HG02970 (cell line): ENCODE results near the gene WHRN.

Experiments
- ATAC-seq: cut with Tn5 transposase; IDR thresholded peaks from one replicate; pipeline ENCODE4 v1.9.1; 2021; ENCODE audit warnings: mild to moderate bottlenecking, moderate library complexity, moderate number of reproducible peaks; ENCODE audit not compliant: unreplicated experiment, low FRiP score

Gene WHRN

DNA sequence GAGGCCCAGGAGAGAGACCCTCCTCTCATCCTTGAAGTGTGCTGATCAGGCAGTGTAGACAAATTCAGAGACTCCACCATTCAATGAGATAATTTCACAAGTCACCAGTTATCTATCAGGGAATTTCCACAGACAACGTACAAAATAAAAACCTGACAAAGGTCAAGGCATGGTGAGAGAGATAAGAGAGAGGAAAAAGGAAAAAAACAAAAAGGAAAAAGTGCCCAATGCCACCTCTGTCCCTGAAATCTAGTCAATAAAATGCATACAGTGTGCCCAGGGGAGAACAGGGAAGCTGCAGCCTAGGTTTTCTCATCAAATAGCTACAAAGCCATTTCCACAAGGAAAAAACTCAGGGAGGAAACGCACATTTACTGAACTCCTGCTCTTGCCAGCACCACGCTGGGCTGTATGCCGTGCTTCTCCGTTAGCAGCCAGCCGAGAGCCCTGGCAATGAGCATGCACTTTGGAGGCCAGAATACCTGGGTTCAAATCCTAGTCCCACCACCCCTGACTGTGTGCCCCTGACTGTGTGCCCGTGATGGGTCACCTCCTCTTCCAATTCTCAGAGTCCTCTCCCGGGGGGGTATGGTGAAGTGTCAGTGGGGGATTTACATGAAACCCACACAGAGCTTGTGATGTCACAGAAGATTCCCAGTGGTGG lies 11.6 kb downstream of the WHRN start:
- ATAC-seq = no peak

DNA sequence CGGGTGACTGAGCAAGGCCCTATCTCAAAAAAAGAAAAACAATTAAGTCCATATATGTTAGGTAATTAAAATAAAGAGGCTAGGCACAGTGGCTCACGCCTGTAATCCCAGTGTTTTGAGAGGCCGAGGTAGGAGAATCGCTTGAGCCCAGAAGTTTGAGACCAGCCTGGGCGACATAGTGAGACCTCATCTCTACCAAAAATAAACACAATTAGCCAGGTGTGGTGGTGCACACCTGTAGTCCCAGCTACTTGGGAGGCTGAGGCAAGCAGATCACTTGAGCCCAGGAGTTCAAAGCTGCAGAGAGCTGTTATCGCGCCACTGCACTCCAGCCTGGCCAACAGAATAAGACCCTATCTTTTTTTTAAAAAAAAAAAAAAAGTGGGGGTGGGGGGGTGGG lies 12.3 kb downstream of the WHRN start:
- ATAC-seq = no peak

DNA sequence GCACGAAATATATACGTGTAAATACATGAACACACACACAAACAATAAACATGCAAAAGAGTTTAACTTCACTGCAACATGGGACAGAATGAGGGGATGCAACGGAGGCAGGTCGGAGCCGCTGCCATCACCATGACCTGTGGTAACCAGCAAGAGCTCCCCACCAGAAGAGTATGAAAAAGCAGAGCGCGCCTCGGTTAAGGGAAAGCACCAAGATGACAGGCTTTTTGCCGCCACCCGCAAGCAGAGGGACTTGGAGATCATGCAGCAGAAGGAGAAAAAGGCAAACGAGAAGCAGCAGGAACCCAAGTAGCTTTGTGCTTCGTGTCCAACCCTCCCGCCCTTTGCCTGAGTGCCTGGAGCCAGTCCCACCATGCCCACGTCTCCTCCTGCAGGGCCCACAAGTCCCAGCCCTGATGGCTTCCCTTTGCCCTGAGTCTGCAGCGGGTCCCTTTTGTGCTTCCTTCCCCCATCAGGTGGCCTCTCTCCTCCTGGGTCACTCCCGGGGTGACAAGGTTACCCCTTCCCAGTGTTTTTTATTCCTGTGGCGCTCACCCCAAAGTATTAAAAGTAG lies 13.8 kb downstream of the WHRN start:
- ATAC-seq = no peak

DNA sequence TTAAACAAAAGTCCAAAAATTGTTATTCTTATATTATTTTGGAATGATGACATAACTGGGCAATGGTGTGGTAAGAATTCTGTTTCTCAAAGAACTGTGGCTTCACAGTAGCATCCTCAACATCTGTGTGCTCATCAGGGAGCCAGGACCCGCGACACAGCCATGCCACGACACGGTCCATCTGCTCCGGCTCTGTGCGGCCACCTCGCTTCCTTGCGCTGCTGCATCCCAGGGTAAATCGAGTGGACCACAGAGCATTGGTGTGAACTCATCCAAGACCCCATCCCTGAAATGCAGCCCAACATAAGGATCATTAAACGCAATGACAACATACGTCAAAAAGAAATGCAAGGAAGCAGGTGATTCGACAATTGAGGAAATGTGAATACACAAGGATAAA lies 15.3 kb downstream of the WHRN start:
- ATAC-seq = no peak

DNA sequence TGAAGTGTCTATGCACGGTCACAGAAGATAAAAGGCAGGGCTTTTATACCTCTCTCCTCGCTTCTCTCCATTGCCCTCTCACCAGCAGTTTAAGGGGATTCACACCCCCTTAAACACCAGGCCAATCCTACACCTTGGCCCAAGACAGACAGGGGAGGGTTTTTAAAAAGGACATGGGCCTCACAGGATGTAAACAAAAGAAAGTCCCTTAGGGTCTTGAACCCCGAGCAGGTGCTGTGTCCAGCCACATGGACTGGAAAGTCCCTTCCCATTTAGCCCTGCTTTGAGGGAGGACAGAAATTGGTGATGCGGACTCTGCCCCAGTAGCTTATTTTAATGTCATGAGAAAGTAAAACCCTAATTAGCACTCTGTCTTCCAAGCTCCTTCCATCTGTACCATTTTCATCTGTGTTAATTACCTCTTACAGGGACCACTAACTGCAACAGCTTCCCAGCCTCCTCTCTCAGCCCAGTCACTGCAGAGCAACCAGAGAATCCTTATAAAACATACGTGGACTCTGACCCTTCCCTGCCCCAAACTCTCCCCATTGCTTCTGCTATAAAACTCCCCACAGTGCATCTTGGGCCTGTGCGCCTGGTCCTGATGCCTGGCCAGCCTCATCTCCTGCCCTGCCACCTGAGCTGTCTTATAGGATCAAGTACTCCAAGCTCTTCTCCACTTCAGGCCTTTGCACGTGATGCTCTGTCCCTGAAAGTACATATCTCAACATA lies 16.7 kb downstream of the WHRN start:
- no peak for ATAC-seq

DNA sequence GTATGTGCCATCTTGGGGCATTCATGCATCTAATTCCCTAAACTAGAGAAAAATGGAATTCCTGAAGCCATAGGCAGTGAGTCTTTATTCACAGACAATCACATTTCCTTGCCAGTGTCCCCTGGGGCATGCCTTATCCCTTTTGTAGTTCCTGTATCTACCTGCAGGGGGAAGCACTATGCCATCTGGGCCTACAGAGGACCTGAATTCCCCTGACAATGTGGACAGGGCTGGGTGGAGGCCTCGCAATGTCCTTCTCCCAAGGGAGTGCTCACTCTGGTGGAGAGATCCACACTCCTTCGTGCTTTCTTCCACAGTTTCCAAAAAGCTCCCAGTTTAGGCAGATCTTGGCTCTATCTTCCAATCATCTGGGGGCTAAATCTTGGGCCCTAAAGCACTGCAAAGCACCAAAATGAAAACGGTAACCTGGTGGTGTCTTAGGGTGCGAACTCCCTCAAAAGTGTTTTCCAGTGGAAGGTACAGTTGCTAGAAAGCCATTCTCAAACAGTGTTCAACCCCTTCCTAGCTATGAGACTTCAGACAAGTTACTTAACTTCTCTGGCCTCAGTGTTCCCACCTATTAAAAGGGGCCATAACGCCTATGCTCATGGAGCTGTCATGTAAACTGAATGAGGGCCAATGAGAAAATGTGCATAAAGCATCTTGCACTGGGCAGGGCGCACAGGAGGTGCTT lies 17.5 kb downstream of the WHRN start:
- ATAC-seq = peak; percentile 70

DNA sequence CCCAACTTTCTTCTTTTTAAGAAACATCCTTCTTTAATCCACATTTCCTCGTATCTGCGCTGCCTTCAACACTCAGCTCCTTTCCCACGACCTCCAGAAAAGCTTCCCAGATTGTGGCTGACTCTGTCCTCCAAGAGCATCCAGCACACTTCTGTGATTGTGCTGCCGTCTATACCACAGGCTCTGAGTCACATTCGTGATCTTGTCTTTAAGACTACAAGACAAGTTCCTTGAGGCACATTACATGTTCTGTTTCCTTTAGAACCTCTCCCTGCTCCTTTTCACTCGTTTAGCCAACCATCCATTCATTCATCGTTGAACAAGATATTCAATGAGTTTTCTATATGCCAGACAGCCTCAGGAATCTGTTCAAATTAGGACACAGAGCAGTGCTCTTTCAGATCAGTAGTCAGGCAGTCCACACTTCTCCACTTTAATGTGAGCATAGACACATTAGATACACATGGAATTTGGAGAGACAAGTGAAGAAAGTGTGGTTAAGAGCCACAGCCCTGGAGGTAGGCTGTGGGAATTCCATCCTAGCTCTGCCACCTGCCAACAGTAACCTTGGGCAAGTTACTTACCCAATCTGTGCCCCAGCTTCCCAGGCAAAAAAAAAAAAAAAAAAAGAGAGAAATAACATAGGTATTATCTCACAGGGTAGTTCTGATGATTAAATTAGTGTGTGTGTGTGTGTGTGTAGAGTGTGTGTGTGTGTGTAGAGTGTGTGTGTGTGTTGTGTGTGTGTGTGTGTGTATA lies 18.9 kb downstream of the WHRN start:
- ATAC-seq = no peak

DNA sequence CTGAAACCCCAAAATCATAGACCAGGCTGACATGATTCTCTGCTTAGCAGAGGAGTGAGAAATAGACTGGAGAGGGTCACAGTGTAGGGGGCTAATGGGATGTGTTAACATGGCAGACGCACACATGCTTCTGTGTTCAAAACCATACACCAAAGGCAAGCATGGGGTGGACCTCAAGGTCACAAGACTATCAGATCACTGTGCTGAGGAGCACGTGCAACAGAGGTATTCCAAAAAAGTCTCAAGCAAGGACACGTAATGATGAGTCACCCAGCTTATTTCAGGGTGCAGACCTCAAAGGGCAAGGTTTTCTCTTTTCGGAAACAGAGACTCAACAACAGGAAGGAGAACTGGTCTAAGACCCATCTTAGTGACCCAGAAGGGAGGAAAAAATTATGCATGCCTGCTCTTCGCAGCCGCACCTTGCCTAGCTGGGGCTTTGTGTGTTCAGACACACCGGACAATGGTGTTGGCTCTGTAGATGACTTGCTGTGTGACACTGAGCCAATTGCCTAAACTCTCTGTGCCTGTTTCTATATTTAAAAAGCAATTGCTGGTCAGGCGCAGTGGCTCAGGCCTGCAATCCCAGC lies 20.3 kb downstream of the WHRN start:
- no peak for ATAC-seq

DNA sequence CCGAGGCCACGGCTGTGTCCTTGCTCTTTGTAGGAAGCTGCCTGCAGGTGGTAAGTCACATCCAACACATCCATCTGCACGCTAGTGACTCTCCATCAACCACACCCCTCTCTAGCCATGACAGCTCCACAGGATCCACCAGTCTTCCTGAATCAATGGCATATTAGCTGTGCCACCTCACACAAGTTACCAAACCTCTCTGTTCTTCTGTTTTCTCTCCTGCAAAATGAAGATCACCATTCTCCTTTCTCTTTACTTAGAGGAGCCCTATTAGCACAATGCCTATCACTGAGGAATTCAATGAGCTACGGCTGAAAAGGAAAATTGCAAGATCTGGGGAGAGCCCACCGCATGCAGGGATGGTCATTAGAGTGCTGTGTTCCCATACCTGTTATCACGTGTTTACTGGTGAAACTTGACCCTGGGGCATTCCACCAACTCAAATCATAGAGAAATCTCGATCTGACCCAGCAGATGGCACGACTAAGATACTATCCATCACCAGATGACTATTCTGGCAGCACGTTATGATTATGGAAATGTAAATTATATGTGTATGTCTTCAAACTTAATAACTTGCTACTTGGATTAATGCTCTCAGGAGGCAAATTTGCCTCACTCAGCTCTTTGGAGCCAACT lies 20.9 kb downstream of the WHRN start:
- ATAC-seq = no peak

DNA sequence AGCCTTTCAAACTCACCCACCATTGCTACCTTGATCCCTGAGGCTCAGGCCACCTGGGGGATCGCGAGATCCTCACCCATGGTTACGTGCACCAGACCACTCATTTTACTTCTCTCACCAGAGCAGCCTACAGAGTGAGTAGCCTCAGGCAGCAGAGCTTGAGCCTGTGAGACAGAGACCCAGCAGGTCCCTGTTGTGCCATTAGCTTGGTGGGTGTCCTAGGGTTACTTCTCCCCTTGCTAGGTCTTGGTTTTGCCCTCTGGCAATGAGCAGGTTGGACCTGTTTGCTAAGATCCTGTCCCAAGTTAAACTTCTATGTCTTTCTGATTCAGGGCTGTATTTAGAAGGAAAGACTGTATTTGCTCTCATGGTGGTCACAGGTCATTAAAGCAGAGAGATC lies 21.8 kb downstream of the WHRN start:
- ATAC-seq = no peak

DNA sequence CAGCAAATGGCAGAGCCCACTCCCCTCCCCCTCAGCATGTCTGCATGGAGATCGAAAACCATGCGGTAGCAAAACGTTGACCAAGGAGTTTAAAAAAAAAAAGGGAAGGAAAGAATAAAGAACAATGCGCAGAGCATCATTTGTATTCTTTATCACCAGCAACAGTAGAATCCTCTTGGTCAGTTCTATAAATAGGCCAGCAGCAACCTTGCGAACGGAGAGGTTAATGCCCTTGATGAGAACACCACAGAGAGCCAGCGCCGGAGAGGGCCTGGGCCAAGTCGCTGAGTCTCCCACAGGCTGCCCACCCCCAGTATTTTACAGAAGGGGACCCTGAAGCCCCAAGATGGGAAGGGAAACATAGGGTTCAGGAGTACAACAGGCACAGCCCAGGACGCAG lies 22.7 kb downstream of the WHRN start:
- no peak for ATAC-seq

DNA sequence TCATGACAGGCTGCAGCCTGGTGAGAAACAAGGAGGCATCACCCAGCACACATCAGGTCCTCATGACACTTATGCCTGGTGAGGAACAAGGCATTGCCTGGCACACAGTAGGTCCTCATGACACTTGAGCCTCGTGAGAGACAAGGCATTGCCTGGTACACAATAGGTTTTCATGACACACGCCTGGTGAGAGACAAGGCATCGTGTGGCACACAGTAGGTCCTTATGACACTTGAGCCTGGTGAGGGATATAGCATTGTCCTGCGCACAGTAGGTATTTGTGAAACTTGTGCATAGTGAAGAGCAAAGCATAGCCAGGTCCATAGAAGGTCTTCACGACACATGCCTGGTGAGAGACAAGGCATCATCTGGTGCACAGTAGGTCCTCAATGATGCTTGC lies 23.5 kb downstream of the WHRN start:
- ATAC-seq = no peak

DNA sequence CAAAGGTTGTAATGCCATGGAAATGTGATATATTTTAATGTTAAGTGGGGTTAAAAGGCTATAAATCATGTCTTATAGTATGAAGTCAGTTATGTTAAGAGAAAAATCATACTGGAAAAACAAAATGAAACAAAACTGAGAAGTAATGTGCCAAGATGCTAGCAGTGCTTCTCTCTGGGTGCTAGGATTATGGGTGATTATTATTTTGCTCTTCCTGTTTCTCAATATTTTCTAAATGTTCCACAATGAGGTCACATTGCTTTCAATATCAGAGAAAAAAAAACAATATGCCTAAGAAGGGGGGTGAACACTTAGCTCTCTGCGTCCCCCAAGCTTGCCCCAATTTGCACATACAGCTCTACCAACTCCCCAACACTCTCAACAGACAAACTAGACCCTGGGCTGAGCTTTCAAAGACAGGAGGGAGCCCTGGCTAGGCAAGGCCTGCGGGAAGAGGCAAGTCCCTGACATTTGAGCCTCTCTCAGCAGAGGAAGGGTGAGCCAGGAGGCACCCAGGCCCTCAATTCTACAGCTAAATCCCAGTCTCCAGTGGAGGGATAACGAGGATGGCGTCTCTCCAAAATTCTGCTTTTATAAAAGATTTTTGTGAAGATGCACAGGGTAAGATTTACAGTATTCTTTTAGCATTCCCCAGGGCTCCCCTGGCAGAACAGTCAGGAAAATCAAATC lies 24.4 kb downstream of the WHRN start:
- ATAC-seq = no peak

DNA sequence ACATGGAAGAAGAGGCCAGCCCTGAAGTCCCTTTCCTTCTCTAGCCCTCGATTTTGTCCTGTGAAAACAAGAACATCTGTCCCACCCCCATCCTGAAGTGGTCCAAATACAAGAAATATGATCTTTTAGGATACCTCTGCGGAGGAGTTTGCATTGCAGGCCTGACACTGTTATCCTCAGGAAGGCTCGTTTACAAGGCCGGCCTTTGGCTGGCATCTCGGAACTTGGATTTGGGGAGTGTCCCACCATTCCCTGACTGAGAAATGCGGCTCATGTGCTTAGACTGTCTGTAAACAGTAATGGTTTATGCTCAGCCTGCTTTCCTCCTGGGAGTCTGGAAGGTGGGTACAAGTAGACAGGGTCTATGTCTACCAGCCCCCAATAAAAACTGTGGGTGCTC lies 26.4 kb downstream of the WHRN start:
- no peak for ATAC-seq

DNA sequence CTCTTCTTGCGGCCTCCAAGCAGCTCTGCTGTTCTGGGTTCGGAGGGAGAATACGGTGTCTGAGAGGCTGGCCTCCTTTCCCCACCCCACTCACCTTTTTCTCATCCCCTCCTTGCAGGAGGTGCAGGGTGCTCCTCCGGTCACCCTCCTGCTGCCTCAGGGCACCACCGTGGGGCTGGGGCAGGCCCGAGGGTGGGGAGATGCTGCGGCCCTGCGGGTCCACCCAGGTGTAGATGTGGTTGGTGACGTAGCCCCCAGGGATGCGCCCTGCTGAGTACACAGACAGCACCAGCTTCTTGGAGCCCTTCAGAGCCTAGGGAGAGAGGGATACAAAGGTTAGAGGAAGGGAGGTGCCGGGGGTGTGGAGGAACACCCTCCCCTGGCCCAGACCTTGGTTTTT lies 26.8 kb downstream of the WHRN start:
- no peak for ATAC-seq

DNA sequence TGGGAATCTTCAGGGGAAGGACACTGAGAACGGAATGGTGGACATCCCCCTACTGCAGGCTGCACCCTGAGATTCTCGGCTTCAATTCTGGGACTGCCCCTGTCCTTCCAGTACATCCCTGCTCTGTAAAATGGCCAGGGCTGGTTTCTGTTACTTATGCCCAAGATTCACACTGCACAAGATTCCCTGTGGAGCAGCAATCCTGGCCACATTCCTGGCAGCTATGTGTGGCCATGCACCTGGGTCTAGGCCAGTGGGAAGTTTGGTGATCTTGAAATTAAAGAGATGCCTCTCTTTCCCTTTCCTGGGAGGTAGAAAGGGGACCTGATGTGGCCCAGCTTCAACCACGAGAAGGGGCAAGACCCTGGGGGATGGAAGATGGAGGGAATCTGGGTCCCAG lies 27.6 kb downstream of the WHRN start:
- ATAC-seq = no peak

DNA sequence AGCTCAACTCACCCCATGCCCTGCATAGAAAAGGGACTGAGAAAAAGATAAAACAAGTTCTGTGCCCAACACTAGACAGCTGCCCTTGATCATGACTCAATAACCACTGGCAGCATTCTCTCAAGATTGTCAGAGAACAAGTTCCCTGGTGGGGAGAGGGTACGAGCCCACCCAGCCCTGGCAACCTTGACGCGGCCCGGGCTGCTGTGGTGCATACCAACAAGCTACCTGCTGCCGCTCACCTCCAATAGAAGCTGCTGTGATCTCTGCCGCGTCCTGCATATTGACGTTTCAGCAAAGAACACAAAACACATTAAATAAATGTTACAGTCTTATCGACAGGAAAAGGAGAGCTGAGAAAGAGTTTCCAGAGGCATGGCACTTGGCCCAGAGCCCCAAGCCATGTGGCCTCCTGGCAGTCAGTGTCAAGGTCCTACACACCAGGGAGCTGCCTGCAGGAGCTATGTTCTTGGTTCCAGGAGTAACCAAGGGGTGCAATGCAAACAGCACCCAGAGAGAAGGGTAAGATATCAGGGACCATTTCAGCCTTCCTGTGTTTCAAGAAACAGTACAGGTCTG lies 28.3 kb downstream of the WHRN start:
- ATAC-seq = no peak

DNA sequence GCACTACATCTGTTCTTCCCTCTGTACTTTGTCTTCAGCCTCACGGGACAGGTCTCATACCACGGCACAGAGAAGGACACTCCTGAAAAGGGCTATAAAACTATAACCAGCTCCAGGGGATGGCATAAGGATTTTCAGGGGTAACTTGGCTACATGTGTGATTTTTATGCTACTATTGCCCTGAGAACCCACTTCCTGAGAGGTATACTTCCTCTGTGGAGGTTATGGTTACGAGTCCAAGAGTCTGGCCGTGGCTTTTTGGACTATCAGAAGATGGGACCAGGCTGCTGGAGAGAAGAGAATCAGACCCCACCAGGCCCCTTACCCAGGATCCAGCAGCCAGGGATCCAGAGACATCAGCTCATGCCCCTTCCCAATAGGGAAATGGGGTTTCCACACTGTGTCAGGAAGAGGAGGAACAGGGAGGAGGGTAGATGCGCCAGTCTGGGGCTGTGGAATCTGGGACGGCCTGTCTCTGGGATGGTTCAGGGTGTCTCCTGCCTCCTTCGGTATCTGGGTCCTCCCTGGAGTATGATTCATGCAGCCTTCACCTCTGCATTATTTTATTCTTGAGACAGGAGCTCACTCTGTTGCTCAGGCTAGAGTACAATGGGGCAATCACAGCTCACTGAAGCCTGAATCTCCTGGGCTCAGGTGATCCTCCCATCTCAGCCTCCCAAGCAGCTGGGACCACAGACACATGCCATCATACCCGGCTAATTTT lies 29.7 kb downstream of the WHRN start:
- ATAC-seq = no peak
